Nephron progenitor cell (in vitro differentiated cells): ENCODE data around the gene PTPRS.
"Not testable (repeated sequence)": the region's sequence is repeated elsewhere in the genome, so short reads cannot be mapped to it uniquely, and the experiment has no call there.

Source experiments
- DNase-seq: peaks from one replicate; pipeline ENCODE4 v3.0.0; 2021
- H3K27ac Mint-ChIP-seq: 2 replicates; pipeline ENCODE4 v1.8.0; 2021; ENCODE audit warnings: mild to moderate bottlenecking, moderate library complexity, mixed read lengths
- H3K27me3 Mint-ChIP-seq: 2 replicates; pipeline ENCODE4 v1.8.0; 2021; ENCODE audit warnings: mild to moderate bottlenecking, low read depth, mixed read lengths; ENCODE audit not compliant: poor library complexity
- H3K36me3 Mint-ChIP-seq: 2 replicates; pipeline ENCODE4 v1.8.0; 2021; ENCODE audit warnings: low read depth, mixed read lengths
- H3K4me1 Mint-ChIP-seq: 2 replicates; pipeline ENCODE4 v1.8.0; 2021; ENCODE audit warnings: mixed read lengths
- H3K4me3 Mint-ChIP-seq: 2 replicates; pipeline ENCODE4 v1.8.0; 2021; ENCODE audit warnings: mild to moderate bottlenecking, moderate library complexity, mixed read lengths
- H3K9me3 Mint-ChIP-seq: 2 replicates; pipeline ENCODE4 v1.8.0; 2021; ENCODE audit warnings: mild to moderate bottlenecking, moderate library complexity, mixed read lengths
- CTCF ChIP-seq: fragments of 200-600 bp; sonication (generic); IDR thresholded peaks from 2 replicates; pipeline ENCODE4 v1.5.0; 2021; ENCODE audit warnings: antibody characterized with exemption

Gene PTPRS

DNA sequence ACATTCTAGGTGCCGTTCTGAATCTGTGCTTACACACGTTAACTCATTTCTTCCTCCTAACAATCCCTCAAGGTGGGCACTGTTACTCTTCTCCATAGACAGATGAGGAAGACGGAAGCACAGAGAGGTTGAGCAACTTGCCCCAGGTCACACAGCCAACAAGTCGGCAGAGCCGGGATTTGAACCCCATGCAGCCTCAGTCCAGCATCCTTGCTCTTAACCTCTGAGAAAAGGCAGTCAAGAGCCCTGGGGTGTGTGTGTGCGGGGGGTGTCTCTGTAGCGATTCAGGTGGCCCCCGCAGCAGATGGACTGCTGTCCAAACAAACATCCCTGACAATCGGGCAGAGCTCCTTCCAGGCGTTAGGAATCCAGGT lies 6.3 kb downstream of the PTPRS start:
- no peak overlapping the region for H3K4me3 Mint-ChIP-seq
- peaks cover 4% of the 10 kb centered on the region for H3K36me3 Mint-ChIP-seq
- H3K9me3 Mint-ChIP-seq: no peaks in the 10 kb centered on the region
- no peak for TF ChIP-seq CTCF
- H3K4me1 Mint-ChIP-seq: peaks cover 38% of the 10 kb centered on the region
- peaks cover 9% of the 10 kb centered on the region for H3K27me3 Mint-ChIP-seq
- no peak for DNase-seq
- no peak overlapping the region for H3K27ac Mint-ChIP-seq

DNA sequence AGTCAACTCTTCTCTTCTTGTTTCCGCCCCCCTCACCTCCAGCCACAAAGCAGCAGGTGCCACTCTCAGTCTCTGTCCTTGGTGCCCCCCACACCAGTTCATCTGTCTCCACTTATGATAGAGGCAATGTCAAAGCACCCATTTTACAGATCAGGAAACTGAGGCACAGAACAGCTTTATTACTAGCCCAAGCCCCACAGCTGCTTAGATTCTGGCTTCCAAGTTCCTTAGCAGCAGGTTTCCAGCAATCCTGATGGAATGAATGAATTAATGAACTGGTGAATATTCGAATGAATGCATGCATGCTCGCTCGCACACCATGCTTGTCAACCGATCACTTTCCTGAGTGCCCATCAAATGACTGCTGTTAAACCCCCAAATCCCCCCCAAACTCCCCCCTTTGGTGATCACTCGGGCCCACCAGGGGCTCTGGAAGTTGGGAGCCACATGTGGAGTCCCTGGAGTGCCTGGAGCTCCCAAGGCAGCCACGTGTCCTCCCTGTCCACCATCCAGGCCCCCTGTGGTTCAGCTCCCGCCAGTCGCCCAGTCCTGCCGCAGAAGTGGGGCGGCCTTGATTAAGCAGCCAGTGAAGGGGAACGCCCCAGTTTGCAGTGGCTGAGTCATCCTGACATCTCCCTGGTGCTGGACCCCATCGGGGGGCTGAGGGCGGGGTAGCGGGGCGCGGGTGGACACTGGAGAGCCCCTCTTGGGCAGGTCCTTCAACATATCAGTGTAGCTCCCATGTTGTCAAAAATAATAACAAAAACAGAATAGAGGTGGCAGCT lies 6.8 kb downstream of the PTPRS start:
- Mint-ChIP-seq H3K27ac (no peak overlapping the region), H3K9me3 (no peaks in the 10 kb centered on the region)

GRCh38 chr19:5332501-5332900 lies 8.1 kb downstream of the PTPRS start:
- TF ChIP-seq CTCF: no peak
- Mint-ChIP-seq H3K27ac (no peak overlapping the region), H3K9me3 (no peaks in the 10 kb centered on the region), H3K4me1 (peaks cover 23% of the 10 kb centered on the region), H3K4me3 (no peak overlapping the region), H3K36me3 (peaks cover 4% of the 10 kb centered on the region), H3K27me3 (no peaks in the 10 kb centered on the region)
- no peak for DNase-seq

More for the DNA sequence above, 6.8 kb downstream of the PTPRS start:
- Mint-ChIP-seq H3K4me1 (peaks cover 32% of the 10 kb centered on the region), H3K4me3 (no peak overlapping the region), H3K27me3 (peaks cover 5% of the 10 kb centered on the region), H3K36me3 (peaks cover 4% of the 10 kb centered on the region)
- no peak for TF ChIP-seq CTCF
- no peak for DNase-seq

GRCh38 chr19:5331790-5332189 lies 8.8 kb downstream of the PTPRS start:
- no peak for TF ChIP-seq CTCF
- no peak for DNase-seq
- Mint-ChIP-seq H3K4me3 (no peak overlapping the region), H3K9me3 (no peaks in the 10 kb centered on the region), H3K36me3 (peaks cover 4% of the 10 kb centered on the region), H3K4me1 (peaks cover 18% of the 10 kb centered on the region), H3K27ac (no peak overlapping the region), H3K27me3 (no peaks in the 10 kb centered on the region)

GRCh38 chr19:5330307-5330720 lies 10.3 kb downstream of the PTPRS start:
- DNase-seq: no peak
- Mint-ChIP-seq H3K4me3 (no peak overlapping the region), H3K27me3 (no peaks in the 10 kb centered on the region), H3K9me3 (no peaks in the 10 kb centered on the region), H3K36me3 (peaks cover 9% of the 10 kb centered on the region), H3K4me1 (peaks cover 7% of the 10 kb centered on the region), H3K27ac (no peak overlapping the region)
- no peak for TF ChIP-seq CTCF

GRCh38 chr19:5329141-5329540 lies 11.5 kb downstream of the PTPRS start:
- H3K27ac Mint-ChIP-seq: no peak overlapping the region

GRCh38 chr19:5328407-5328806 lies 12.2 kb downstream of the PTPRS start:
- not testable (repeated sequence) for H3K27me3 Mint-ChIP-seq, DNase-seq, H3K4me3 Mint-ChIP-seq, H3K27ac Mint-ChIP-seq, H3K9me3 Mint-ChIP-seq, H3K4me1 Mint-ChIP-seq
- H3K36me3 Mint-ChIP-seq: peaks cover 23% of the 10 kb centered on the region

More at GRCh38 chr19:5329141-5329540, 11.5 kb downstream of the PTPRS start:
- DNase-seq: no peak
- TF ChIP-seq CTCF: no peak
- H3K9me3 Mint-ChIP-seq: no peaks in the 10 kb centered on the region
- H3K4me1 Mint-ChIP-seq: peaks cover 3% of the 10 kb centered on the region
- no peaks in the 10 kb centered on the region for H3K27me3 Mint-ChIP-seq
- H3K36me3 Mint-ChIP-seq: peaks cover 20% of the 10 kb centered on the region
- no peak overlapping the region for H3K4me3 Mint-ChIP-seq
